NCI-H2227 (cell line): Measurements from ENCODE around the gene PSMD1.
A peak's percentile ranks its signal among the peaks of the same experiment; 100 is the strongest.
"Not testable (repeated sequence)": the region's sequence is repeated elsewhere in the genome, so short reads cannot be mapped to it uniquely, and the experiment has no call there.

Experiments used
- DNase-seq: peaks from one replicate; lab custom pipeline; 2025; ENCODE audit not compliant: unreplicated experiment; lab: John Stamatoyannopoulos, UW

The PSMD1 gene

DNA sequence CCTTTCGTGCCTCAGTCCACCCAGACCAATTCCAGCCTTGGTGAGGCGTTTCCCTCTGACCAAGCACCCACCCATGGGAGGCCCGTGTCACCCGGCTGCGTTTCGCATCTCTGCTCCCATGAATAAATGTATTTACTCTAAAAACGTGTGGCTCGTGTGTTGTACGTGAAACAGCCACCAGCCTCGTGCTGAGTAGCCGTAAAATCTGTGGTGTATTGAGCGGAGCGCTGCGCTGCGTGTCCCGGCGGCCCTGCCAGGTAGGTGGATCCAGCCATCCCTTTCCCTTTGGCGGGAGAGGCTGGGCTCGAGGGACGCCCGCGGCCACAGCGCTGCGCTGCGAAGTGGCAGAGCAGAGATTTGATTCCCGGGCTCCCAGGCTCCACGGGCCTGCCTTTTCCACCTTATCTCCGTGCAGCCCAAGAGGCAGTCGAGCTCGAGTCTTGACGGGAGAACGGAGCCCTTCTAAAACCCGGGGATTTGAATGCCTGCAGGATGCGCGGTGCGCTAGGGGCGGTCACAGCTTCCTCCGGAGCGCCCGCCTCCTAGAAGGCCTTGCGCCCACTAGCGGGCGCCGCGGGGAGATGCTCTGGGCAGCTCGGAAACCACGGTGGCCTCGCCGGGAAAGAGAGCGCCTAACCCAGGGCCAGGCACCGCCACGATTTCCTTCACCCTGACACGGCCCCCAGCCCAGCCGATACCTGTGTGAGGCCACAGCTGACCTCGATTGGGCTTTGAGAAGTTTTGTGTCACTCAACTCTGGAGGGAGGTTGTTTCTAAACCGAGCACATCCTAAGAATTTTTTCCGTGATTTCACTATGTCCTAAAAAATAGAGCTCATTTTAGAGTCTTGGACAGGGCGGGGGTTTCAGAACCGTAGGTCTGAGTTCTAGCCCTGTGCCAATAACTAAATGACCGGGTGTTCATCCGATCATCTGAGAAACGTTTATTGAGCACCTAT lies 3.9 kb upstream of the PSMD1 start:
- peak; percentile 94 for DNase-seq

DNA sequence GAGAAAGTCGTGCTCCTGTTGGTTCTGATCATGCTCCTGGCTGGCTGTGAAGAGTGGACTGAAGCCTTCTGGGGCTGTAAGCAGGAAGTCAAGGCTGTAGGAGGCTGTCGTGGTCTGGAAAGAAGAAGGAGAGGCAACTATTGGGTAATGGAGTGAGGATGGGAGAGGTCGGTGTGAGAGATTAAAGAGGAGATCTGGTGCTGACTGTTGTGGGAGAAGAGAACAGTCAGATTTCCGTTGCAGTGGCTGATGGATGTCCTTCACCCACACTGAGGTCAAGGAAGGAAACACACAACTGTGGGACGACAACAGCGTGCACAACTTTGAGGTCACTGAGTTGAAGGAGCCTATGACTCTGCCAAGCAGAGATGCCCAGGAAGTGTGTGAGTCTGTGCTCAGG lies 2.8 kb upstream of the PSMD1 start:
- DNase-seq: no peak

DNA sequence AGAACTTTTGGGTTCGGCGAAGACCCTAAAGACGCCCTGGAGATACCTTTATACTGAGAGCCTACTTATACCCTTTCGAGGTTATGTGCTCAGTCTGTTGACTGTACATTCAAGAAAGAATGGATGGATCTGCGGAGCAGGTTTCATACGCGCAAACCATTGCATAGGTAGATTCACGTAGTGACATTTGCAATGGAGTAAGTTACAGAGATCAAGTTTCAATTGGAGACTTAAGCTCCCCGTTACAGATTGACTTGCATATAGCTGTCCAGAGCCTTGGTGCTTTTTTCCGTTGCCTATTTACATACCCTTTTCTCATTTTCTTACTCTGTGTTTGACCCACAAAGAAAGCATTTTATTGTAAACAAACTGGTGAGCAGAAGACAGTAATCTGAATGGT lies 923 bp downstream of the PSMD1 start:
- DNase-seq: no peak

DNA sequence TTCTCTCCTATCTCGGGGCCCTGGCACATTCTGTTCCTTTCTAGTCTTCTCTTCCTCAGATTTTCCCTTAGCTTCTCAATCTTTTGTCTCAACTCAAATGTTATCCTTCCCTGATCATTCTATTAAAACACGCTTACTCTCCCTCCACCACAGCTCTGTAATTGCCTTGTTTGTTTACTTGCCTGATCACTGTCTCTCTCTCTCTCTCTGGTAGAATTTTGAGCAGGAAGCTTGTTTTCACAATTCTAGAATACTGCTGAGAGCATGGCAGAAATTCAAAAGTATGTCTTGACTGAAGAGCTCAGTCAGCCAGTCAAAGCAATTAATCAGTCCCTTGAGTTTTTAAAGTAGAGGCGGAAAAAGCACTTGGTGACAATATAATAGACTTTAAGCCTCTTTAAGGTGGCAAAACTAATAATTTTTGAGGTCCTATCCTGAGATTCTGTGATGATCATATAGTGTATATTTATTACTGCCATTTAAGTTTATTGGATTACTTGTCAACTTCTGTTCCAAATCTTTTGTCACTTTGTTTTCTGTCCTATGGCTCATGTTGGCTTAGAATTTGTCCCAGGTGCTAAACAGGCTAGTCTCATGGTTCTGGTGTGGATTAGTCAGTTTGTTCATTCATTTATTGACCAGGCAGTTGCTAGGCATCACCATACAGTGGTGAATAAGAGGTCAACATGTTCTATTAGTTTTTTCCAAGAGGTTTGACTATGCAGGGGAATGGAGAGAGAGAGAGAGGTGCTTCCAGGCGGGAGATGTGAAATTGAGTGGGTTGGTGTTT lies 2.3 kb downstream of the PSMD1 start:
- no peak for DNase-seq

DNA sequence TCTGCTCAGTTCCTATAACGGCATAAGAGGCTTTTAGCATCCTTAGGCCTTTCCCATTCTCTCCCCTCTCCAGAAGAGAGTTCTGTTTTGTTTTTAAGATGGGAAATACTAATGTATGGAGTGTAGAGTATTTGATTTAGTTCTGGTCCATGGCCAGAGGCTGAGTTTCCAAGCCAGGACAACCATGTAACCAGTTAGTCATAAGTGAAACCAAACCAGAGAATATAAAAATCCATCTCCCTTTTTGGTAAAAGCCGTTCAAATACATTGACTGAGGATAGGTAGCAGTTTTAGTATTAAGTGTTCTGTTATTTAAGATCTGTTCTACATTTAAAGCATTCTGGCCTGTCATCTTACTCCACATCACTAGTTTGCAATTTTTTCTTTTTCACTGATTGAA lies 3.1 kb downstream of the PSMD1 start:
- DNase-seq: no peak

DNA sequence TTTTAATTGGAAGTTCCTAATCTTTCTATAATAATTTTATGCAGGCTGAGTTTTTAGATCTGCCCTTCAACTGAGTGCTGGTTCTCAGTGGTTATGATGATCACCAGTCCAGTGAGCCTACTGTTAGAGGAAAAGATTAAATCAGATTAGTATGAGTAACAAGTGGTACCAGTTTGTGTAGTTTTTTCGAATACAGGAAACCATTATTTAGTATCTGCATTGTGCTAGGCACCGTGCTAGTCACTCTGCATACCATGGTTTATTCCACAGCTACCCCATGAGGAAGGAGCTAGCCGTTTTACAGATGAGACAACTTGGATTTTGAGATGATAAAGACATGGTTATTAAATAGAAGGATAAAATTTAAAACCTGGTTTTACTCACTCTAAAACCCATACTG lies 6.1 kb downstream of the PSMD1 start:
- no peak for DNase-seq

DNA sequence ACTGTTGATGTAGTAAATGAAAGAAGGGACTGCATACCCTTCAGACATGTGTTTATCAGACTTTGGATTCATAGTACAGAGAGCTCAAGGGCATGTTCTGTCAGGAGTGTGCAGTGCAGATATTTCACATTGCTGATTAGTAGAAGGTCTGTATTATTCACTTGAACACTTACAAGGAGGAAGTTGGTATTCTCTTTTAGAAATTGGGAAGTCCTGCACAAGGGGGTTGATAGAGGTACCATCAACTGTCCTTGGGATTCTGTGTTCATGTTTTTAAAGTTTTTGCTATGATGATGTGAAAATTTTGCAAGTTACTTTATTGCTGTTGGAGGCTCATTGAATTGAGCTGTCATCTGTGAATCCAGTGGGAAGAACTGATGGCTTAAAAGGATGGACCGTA lies 6.7 kb downstream of the PSMD1 start:
- no peak for DNase-seq

DNA sequence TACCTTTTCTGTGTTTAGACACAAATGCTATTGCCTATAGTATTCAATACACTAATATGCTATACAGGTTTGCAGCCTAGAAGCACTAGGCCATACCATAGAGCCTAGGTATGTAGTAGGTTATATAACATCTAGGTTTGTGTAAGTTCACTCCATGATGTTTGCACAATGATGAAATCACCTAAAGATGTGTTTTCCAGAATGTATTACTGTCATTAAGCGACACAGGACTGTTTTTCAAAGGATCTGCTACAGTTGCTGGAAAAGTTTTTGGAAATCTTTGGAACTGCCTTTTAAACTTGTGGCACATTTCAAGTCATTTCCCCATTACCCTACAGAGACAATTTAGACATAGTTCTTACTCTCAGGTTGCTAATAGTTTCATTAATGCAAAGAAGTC lies 9.3 kb downstream of the PSMD1 start:
- DNase-seq: no peak

DNA sequence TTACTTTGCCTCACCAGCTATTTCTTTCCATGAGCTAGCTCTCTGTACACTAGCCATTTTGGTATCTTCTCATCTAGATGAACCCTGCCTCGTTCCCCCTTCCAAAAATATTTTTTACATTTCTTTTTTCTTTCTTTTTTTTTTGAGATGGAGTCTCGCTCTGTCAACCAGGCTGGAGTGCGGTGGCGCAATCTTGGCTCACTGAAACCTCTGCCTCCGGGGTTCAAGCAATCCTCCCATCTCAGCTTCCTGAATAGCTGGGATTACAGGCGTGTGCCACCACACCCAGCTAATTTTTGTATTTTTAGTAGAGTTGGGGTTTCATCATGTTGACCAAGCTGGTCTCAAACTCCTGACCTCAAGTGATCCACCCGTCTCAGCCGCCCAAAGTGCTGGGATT lies 10.9 kb downstream of the PSMD1 start:
- DNase-seq: not testable (repeated sequence)

DNA sequence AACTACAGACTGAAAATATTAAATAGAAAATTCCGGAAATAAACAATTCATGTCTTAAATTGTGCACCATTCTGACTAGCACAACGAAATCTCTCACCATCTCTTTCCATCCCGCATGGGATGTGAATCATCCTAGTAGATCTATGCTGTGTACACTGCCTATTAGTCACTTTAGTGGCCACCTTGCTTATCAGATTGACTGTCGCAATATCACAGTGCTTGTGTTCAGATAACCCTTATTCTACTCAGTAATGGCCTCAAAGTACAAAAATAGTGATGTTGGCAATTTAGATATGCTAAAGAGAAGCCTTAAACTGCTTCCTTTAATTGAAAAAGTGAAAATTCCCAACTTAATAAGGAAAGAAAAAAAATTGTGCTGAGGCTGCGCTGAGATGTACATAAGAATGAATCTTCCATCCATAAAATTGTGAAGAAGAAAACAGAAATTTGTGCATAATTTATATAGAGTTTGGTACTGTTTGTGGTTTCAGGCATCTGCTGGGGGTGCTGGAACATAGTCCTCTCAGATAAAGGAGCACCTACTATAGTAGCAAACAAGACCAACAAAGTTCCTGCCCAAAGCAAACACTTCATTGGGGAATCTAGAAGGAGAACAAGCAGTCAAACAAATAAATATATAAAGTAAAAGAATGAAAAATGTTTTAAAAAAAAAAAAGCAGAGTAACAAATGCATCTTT lies 12.0 kb downstream of the PSMD1 start:
- DNase-seq: no peak

DNA sequence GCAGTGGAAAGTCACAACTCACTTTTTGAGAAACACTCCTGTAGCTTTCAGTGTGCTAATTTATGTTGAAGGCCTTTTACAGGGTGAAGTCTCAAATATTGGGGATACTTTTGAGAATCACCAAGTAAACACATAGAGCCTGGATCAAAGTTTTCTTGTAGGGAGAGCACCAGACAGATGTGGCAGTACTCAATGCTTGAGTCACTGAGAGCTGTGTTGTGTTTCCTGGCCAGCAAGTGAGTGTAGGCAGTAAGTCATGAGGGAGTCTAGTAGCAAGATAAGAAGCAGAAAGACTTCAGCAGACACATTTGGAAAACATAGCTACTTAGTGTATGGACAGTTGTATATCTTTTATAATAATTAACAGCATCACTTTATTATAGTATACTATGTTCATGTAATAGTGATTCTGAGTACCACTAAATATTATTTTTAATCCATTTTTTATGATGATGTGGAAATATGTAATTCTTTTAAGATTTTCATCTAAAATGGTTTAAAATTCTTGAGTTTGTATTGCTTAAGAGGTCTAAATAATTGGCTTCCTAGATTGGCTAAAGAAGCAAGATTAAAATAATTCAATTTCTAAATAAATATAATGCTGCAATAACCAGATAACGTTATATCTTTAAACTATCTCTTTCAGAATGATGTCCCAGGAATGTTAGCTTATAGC lies 12.8 kb downstream of the PSMD1 start:
- DNase-seq: no peak

DNA sequence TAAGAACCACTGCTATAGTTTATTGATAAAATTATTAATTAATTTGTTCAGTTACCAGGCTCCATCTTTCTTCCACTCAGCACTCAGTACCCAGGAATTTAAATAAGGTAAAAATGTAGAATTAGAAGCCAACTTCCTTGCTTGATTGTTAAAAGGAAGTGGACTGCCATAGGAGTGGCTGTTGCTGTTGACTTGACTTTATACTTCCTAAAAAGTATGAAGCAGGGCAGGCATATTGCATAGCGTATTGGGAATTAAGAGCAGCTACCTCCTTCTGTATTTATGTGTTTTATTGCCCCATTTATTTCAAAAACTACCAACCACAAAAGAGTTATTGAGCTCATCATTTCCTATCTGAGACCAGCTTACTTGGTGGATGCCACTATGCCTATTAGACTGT lies 27.9 kb downstream of the PSMD1 start:
- DNase-seq: no peak

DNA sequence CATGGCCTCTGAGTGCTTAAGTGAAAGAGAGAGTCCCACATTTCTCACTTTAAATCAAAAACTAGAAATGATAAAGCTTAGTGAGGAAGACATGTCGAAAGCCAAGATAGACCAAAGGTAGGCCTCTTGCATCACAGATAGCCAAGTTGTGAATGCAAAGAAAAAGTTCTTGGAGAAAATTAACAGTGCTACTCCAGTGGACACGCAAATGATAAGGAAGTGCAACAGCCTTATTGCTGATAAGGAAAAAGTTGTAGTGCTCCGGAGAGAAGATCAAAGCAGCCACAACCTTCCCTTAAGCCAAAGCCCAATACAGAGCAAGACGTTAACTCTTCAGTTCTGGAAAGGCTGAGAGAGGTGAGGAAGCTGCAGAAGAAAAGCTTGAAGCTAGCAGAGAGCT lies 32.1 kb downstream of the PSMD1 start:
- DNase-seq: no peak

DNA sequence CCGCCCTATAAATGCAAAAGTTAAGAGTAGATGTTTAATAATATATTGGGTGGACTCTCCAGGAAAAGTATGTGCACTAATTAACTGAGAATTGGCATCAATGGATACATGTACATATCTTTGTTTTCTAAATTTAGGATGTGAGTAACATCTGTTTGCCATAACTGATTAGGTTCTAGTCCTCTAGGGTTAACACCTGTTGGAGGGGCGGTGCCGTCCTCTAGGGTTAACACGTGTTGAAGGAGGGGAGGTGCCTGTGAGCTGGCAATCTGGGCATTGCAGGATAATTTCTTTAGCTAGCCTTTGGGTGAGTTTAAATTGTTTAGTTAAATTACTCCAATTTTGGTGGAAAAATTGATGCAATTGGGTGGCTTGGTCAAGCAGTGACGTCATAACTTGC lies 37.3 kb downstream of the PSMD1 start:
- DNase-seq: no peak

DNA sequence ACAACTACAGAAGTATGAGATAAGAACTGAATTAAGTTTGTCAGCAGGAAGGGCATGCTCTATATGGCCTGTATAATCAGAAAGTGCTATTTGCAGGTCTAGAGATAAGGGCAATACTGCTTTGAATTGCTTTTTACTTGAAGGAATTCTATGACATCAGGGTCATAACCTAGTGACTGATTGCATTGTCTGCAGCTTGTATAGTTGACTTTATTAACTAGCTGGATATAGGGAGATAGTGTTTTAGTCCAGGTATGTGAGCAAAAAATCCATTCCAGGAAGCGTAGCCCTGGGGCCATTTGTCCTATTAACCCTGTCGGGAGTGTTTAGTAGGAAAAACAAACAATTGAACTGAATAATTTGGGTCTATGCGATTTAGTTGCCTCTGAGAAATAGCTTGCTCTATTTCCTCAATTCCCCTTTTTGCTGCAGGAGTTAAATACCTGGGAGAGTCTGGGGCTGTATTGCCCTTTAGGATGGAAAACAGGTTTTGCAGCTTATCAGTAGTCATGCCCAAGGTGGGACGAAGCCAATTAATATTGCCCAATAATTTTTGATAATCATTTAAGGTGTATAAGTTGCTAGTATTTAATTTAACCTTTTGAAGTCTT lies 38.2 kb downstream of the PSMD1 start:
- DNase-seq: no peak

DNA sequence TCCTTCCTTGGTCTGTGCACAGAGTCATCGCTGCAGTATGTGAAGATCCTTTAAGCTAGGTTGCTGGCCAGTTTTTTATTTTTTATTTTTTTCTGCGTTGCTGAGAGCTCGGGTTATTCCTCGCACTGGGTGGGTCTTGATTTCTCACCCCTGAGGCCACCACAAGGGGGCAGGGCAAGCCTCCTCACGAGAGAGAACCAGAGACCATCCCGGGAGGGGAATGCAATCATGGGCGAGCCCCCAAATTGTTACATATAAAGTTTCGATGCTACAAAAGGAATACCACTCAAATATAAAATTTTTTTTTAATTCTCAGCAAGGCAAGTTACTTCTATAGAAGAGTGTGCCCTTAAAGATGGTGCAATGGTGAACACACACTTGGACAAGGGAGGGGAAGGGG lies 43.3 kb downstream of the PSMD1 start:
- no peak for DNase-seq

DNA sequence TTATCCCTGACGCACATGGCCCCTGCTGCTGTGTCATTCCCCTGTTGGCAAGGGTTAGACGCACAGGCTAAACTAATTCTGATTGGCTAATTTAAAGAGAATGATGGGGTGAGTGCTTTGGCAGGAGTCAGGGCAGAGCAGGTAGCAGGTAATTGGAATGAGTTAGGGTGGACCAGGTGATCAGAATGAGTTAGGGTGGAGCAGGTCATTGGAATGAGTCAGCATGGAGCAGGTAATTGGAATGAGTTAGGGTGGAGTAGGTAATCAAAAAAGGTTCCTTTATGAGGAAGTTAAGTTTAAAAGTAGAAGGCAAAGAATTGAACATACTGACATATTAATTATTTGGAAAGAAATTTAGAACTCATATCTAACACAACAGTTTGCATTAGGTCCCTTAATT lies 43.7 kb downstream of the PSMD1 start:
- DNase-seq: not testable (repeated sequence)

DNA sequence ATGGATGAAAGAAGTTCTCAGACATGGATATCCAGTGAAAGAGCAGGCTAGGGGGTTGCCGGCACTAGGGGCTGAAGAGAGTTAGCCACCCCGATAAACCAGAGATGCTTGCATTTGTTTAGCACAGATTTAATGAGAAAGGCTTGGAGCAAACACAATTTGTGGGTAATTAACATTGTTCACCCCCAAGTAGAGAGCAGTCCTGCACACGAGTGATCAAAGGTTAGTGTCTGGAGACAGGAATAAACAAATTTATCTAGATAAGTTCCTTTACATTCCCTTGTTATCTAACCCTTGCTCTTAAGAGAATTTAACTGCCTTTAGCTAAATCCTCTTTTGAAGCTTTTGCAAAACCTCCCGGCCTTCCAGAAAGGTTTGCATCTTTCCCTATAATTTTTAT lies 44.3 kb downstream of the PSMD1 start:
- no peak for DNase-seq

DNA sequence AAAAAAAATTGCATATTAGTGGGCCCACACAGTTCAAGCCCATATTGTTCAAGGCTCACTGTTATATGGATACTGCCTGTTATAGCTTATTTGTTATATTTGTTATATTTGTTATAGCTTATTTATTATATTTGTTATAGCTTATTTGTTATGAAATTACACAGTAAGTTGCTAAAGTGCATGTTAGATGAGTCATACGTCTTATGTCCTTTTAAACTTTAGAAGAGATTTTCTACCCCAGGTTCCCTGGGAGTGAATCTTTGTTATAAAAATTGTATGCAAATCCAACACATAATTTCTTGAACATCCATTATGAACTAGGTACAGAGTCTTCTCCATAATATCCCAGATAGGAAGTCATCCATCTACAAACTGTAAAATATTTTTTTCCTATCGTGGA lies 46.1 kb downstream of the PSMD1 start:
- DNase-seq: no peak

DNA sequence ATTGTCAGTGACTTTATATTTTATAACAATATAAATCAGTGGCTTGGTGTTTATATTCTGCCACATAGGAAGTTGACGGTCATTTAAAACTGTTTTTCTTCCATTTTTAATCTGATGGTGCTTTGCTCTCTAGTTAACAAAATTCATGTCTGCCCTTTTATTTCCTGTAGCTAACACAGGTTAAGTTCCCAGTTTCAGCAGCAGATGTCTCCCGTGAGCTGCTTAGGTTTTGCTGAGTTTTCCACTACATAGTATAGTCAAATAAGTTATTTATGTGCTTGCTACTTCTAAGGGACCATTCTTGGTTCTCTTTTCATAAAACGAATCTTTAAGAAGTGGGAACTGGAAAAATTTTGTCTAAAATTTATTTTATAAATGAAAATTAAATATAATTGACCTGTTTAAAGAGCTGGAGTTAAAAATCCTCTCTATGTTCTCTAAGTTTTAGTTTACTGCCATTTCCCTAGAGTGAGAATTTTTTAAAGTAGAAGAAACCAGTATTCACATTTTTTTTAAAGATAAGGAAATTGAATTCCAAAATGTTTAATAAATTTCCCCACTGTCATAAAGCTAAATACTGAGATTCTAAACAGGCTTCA lies 47.5 kb downstream of the PSMD1 start:
- peak; percentile 44 for DNase-seq
